GM19467 (cell line): ENCODE measurements around the gene ATG13.

Experiments
- ATAC-seq: cut with Tn5 transposase; IDR thresholded peaks from one replicate; pipeline ENCODE4 v1.9.1; 2021; ENCODE audit warnings: mild to moderate bottlenecking, moderate library complexity; ENCODE audit not compliant: unreplicated experiment

The ATG13 gene

DNA sequence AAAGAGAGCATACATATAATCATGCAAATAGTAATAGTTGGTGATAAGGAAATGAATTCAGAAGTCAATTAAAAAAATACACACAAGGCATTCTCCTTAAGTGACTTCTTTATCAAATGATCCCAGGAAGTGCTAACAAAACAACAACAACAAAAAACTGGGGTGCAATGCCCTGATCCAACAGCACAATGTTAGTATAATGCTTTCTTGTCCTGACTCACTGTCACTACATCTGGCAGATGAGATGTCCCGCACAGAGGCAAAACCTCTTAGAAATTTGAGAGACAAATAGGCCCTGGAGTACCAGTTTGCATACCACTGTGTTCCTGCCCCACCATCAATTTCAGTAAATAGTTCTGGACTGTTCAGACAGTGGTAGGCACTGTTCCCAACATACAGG, 12.6 kb upstream of the ATG13 start:
- ATAC-seq = no peak

DNA sequence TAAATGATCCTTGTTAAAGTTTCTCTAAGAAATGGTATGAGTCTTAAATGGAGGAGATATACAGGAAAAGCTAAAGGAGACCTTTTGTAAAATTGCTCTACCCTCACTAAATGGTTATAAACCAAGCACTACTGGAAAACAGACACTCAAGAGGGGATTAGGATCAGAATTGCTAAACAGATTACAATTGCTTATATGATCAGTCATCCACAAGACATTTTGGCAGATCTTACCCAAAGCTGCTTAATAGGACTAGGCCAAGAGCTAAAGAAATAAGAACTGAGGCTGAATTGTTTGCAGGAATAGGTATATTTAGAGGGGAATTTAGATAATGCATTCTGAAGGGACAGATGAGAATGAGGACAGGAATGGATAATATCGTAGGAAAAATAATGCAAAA, 9.8 kb upstream of the ATG13 start:
- ATAC-seq = no peak

DNA sequence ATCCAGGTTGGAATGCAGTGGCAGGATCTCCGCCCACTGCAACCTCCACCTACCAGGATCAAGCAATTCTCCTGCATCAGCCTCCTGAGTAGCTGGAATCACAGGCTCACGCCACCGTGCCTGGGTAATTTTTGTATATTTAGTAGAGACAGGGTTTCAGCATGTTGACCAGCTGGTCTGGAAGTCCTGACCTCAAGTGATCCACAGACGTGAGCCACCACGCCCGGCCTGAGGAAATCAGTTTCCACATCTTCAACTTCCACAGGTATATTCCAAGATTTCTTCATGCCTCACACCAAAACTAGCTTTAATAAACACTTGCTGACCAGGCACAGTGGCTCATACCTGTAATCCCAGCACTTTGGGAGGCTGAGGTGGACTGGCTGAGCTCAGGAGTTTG, 8.0 kb upstream of the ATG13 start:
- ATAC-seq = no peak

DNA sequence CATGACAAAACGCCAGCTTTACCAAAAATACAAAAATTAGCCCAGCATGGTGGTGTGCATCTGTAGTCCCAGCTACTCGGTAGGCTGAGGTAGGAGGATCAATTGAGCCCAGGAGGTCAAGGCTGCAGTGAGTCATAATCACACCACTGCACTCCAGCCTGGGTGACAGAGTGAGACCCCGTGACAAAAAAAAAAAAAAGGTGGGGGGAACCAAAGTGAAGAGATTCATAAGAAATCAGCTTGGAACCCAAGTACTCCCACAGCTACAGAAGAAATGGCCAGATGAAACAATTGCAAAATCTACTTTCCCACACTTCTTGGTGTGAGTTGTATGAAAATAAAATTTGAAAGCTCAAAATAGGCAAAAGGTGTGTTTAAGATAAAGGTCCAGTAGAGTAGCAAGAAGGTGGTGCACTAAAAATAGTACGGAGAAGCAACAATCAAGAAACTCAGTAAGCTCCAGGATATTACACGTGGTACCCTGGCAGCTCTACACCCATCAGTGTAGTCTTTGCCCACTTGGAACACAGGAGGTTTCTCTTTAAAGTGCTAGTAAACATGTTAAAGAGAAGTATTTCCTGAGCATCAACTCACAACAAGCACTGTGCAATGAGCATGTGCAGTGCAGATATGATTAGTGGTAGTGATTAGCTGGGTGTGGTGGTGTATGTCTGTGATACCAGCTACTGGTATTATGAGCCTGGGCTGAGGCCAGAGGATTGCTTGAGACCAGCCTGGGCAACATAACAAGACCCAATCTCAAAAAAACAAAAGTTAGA, 5.6 kb upstream of the ATG13 start:
- ATAC-seq = no peak

DNA sequence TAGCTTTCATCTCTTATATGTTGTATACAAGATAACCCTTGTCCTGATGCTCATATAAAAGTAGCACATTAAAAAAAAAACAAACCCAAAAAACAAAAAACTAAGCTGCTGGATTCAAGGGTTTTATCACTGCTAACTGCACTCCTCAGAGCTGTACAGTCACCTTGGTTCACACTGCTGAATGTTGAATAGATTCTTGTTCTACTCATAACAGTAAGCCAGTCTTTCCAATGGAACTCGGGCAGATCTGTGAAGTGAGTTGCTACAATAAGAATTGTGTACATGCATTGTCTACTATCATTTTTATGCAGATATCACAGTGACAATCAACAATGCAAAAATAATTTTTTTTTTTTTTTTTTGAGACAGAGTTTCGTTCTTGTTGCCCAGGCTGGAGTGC, 5.0 kb upstream of the ATG13 start:
- ATAC-seq = no peak

DNA sequence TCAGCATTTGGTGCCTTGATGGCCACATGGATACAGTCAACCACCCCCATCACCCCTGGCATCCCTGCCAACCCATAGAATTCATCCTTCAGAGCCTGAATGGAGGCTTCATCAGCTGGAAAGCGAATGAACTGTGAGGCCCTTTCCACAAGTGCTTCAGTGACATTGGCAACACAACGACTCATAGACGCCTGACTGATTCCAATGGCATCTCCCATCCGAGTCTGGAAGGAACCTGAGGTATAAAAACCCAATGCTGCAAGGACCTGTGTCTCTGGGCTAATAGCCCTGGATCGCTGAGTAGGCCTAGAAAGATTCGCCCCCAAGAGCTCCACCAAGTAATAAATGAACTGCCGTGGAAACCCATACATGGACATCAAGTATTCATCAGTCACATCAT, 1.6 kb upstream of the ATG13 start:
- no peak for ATAC-seq

DNA sequence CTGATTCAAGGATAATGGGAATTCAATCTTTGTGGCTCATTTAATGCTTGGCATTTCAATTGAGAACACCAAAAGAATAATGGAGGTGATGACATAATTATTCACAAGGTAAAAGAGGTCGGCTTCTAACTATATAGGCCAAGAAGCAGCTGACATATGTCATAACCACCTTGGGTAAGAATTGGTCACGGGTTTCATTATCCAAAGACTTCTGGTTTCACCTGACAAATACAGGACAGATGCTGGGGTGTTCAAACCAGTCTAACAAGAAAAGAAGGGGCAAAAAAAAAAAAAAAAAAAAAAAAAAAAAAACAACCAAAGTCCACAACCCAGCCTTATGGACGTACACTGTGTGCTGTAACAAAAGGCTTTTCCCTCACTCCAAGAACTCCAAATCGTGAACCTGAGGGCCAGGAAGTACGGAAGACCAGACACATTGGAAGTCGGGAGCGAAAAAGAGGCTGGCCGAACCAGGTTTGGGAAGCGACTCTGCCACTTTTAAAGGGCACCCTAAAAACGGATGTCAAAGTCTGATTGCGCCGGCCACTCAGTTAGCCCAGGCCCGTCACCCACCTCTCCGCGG, 711 bp upstream of the ATG13 start:
- ATAC-seq = no peak

DNA sequence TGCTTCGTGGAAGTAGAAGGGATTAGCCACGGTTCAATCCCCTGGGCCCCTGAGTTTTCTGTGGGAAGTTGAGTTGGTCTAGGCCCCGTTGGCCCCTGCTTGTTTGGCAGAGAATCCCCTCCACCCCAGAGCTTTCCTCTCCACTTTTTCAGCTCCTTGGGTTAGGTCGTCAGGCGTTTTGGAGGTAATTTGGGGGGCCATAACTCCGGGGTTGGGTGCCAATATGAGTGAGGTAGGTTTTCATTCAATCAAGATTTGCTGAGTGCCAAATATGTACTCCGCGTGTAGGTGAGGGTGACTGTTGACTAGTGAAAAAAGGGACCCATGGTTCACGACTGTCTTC, 590 bp downstream of the ATG13 start:
- no peak for ATAC-seq

DNA sequence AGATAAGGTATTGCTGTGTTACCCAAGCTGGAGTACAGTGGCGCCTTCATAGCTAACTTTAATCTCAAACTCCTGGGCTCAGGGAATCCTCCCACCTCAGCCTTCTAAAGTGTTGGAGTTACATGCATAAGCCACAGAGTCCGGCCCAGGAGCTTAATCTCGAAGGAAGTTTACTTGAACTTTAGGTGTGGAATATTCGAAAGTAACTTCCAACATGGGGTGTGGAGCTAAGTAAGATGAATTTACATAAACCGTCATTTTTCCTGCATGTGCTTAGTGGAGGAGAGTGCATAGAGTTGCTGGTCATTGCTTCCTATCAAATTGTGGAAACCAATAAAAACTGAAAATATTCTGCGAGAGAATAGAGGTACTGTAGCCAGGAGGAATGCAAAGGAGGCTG, 1.5 kb downstream of the ATG13 start:
- no peak for ATAC-seq

DNA sequence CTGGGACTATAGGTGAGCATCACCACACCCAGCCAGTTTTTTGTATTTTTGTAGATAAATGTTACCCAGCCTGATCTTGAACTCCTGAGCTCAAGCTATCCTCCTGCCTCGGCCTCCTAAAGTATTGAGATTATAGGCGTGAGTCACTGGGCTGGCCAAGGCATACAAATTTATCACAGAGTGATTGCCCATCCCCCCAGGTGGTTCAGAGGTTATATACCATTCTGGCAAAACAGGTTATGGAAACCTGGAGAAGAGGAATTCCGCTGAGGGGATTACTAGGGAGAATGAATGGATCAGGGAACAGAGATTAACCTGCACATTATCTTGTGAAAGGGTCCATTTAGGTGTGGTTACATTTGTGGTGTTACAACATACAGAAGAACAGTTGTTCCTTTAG, 8.1 kb downstream of the ATG13 start:
- ATAC-seq = no peak

DNA sequence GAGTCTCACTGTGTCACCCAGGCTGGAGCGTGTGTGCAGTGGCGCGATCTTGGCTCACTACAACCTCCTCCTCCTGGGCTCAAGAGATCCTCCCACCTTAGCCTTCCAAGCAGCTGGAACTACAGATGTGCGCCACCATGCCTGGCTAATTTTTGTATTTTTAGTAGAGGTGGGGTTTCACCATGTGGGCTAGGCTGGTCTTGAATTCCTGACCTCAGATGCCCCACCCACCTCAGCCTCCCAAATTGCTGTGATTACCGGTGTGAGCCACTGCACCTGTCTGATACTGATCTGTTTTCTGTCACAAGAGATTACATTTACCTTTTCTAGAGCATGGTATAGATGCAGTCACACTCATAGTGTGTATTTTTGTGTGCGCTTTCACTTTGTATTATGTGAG, 11.6 kb downstream of the ATG13 start:
- no peak for ATAC-seq

DNA sequence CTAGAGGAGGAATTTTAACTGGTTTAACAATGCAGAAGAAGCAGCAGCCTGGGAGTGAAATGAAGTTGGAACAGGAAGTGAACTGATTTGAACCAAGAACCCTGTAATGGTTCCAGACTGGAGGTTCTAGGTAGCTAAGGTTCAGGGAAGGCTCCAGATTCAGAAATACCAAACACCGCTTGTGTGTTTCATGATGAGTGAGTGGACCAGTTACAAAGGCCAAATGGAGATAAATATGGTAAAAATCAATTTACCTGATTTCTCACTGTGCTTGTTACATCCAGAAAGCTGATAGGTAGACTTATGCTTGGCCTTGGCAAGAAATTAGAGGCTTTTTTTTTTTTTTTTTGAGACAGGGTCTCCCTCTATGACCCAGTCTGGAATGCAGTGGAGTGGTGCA, 12.9 kb downstream of the ATG13 start:
- no peak for ATAC-seq

DNA sequence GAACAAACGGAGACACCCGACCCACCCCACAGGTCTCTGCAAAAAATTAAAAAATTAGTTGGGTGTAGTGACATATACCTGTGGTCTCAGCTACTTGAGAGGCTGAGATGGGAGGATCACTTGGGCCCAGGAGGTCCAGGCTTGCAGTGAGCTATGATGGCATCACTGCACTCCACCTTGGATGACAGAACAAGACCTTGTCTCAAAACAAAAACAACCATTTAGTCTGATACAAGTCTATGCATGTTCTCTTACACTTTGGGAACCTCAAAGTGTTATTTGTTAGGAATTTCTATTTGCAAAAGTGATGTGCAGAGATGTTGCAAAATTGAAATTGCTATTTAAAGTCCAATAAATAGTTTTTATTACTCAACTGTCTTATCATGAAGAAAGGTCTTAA, 14.3 kb downstream of the ATG13 start:
- no peak for ATAC-seq

DNA sequence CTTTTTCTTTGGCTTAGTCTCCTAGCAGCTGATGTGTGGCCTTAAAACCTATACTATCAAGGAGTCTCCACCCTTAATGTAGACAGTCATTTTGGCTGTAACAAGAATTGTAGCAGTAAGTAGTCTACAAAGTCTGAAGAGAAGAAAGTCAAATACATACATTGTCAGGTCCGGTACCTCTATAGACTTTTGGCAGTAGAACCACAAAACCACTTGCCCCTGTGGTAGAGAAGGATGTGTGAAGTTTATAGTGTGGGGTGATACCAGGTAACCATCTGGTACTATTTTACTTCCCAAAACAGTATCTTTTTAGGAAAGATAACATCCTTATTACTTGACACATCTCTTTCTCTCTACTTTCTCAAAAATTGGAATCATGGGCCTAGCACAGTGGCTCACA, 15.1 kb downstream of the ATG13 start:
- no peak for ATAC-seq

DNA sequence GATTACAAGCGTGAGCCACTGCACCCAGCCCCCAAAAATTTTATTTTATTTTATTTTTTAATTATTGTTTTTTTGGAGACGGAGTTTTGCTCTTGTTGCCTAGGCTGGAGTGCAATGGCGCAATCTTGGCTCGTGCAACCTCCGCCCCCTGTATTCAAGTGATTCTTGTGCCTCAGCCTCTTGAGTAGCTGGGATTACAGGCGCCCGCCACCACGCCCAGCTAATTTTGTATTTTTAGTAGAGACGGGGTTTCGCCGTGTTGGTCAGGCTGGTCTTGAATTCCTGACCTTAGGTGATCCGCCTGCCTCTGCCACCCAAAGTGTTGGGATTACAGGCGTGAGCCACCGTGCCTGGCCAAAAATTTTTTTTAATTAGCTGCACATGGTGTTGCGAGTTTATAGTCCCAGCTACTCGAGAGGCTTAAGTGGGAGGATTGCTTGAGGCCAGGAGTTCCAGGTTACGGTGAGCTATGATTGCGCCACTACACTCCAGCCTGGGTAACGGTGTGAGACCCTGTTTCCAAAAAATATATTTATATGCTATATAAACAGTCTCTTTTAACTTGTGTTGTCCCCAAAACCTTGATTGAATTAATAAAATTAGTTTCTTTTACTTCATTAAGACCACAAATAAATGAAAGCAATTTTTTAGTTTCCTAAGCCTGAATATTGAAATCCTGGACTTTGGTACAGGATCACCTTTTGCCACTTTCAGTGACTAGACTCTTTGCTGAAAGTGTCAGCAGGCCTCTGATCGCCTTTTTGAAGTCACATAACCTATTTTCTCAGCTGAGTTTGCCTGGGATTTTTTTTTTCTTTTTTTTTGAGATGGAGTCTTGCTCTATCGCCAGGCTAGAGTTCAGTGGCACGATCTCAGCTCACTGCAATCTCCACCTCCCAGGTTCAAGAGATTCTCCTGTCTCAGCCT, 16.2 kb downstream of the ATG13 start:
- no peak for ATAC-seq

DNA sequence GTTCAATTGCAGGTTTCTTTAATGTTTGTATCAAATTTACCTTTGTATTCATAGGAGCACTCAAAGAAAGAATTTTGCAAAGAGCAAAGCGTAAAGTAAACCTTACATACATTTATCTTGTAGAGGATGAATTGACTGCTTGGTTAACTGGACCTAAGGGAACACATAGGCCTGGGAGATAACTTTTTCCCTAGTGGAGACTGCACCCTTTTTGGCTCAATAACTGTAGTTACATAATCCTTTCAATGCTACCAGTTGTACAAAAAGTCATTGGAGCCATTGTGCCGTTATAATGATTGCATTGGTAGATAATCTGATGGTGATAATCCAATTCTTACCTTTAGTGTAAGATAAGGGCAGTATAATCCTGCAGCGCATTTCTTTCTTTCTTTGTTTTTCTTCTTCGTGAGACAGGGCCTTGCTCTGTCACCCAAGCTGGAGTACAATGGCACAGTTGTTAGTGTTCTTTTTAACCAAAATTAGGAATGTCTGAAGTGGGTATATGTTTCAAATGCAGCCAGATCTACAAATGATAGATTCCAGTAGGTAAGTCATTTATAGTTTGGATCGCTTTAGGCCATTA, 18.3 kb downstream of the ATG13 start:
- ATAC-seq = no peak

DNA sequence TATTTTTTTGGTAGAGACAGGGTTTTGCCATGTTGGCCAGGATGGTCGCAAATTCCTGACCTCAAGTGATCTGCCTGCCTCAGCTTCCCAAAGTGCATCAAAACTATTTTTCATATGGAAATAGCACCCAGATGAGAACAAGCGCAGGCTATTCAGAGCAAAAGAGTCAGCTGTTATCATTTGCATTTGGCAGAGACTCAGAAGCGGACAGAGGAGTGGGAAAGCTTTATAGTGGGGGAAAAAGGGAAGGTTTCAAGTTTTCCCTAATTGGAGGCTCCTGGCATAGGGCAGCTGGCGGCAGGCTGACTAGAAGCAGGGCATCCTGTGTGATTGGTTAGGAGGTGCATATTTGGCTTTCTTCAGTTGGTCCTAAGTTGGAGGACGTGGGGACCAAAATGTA, 20.2 kb downstream of the ATG13 start:
- ATAC-seq = no peak

DNA sequence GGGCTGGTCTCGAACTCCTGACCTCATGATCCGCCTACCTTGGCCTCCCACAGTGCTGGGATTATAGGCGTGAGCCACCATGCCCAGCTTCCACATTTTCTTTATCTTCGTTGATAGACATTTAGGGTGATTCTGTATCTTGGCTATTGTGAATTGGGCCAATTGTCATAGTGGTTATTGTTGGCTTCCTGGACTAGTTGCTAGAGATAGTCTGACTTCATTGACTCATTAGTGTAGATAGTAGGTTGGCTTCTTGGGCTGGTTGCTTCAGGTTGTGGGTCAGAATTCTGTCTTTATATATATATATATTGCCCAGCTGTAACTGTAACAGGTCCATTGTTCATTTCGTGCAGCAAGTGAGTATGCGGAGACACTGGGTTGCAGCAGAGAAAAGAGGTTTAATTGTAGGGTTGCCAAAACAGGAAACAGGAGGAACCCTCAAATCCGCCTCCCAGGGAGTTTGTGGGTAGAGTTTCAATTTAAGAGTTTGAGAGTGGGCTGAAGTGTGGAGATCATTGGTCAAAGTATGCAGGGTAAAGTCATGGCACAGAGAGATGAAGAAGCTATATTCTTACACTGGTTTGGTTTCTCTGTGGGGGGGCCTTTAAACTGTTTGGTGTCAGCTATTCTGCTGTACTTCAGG, 22.0 kb downstream of the ATG13 start:
- ATAC-seq = no peak

DNA sequence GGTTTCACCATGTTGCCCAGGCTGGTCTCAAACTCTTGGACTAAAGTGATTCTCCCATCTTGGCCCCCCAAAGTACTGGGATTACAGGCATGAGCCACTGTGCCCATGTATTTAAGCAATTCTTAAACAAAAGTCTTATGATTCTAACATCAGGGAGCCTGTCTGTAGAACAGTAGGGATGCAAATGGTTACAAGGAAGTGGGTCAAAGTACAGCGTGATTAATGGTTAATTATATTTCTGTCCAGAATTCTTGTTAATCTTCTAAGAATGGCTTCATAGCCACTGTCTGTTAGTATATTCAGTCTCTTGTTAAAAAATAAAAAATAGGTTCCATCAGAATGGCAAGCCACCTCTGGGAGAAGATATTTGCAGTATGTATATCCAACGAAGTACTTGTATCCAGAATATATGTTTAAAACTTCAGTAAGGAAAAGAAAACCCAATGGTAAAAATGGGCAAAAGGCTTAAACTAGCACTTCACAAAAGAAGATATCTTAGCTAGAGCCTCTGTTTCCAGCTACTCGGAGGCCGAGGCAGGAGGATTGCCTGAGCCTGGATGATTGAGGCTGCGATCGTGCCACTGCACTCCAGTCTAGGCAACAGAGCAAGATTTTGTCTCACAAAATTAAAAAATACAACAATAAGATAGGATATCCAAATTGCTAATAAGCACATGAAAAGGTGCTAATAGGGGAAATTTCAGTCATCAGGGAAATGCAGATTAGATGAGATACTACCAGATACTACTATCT, 22.9 kb downstream of the ATG13 start:
- no peak for ATAC-seq

DNA sequence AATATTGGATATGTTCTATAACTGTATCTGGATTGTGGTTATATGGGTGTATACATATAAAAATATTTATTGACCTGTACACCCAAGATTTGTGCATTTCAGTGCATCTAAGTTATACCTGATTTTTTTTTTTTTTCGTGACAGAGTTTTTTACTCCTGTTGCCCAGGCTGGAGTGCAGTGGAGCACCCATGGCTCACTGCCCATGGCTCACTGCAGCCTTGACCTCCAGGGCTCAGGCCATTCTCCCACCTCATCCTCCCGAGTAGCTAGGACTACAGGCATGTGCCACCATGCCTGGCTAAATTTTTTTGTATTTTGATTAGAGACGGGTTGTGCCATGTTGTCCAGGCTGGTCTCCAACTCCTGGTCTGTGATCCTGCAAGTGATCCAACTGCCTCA, 24.3 kb downstream of the ATG13 start:
- no peak for ATAC-seq
